C4-2B (cell line): Measurements from ENCODE around the gene USH2A.

Experiments
- H3K27ac ChIP-seq: fragments of 450-650 bp; 2 replicates; pipeline ENCODE4 v1.5.1; 2017
- CTCF ChIP-seq: fragments of 450-650 bp; conservative IDR thresholded peaks from 2 replicates; pipeline ENCODE4 v1.5.1; 2017; ENCODE audit warnings: mild to moderate bottlenecking
- ZFX ChIP-seq: fragments of 450-650 bp; IDR thresholded peaks from 2 replicates; pipeline ENCODE4 v1.6.1; 2017

The USH2A gene

DNA sequence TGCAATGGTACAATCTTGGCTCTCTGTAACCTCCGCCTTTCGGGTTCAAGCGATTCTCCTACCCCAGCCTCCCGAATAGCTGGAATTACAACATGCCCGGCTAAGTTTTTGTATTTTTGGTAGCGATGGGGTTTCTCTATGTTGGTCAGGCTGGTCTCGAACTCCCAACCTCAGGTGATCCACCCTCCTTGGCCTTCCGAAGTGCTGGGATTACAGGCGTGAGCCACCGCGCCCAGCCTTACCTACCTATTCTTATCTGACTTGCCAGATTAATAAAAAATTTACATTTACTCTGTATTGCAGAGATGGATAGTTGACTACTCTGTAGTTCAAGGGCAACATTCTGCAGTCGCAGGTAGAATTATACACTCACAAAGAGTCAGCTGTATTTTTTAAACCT lies 496.6 kb downstream of the USH2A start:
- H3K27ac ChIP-seq: no peak overlapping the region
- no peak for TF ChIP-seq ZFX
- no peak for TF ChIP-seq CTCF

- TF ChIP-seq ZFX (no peak), CTCF (no peak)
Observed at GRCh38 chr1:215923129-215923824, 500.0 kb downstream of the USH2A start.

DNA sequence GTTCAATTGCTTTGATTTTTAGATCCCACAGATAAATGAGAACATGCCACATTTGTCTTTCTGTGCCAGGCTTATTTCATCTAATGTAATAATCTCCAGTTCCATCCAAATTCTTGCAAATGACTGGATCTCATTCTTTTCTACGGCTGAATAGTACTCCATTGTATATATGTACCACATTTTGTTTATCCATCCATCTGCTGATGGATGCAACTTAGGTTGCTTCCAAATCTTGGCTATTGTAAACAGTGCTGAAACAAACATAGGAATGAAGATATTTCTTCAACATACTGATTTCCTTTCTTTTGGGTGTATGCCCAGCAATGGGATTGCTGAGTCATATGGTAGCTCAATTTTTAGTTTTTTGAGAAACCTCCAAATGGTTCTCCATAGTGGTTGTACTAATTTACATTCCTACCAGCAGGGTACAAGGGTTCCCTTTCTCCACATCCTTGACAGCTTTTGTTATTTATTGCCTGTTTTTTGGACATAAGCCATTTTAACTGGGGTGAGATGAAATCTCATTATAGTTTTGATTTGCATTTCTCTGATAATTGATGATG lies 511.8 kb downstream of the USH2A start:
- TF ChIP-seq ZFX: no peak
- TF ChIP-seq CTCF: no peak; the same call in 1 of the 2 replicates
- no peak overlapping the region for H3K27ac ChIP-seq

More at GRCh38 chr1:215923129-215923824, 500.0 kb downstream of the USH2A start:
- no peak overlapping the region for H3K27ac ChIP-seq

- no peak for TF ChIP-seq ZFX
- no peak for TF ChIP-seq CTCF
- H3K27ac ChIP-seq: no peak overlapping the region
Observed at GRCh38 chr1:215905493-215906115, 517.6 kb downstream of the USH2A start.

GRCh38 chr1:215900684-215901083 lies 522.6 kb downstream of the USH2A start:
- TF ChIP-seq ZFX (no peak), CTCF (no peak)
- no peak overlapping the region for H3K27ac ChIP-seq

DNA sequence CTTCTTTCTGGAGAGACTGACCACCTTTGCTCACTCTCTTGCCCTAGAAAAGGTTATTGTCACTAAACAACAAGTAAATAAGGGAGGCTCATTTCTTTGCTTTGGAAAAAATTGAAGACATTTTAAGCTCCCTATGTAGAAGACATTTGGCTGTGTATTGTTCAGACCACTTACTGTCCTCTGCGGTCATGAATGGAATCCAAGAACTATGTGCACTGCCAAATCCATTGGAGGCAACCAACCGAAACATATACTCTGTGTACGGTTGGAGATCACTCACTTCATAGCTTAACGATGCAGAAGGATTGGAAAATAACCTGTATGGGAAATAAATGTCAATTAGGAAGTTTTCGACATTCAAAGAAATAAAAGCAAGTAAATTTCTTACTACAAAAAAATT lies 523.3 kb downstream of the USH2A start:
- H3K27ac ChIP-seq: no peak overlapping the region
- TF ChIP-seq CTCF (no peak), ZFX (no peak)

GRCh38 chr1:215895893-215896292 lies 527.4 kb downstream of the USH2A start:
- TF ChIP-seq CTCF: no peak
- TF ChIP-seq ZFX: no peak
- no peak overlapping the region for H3K27ac ChIP-seq
